Natural killer cell (primary cell): ENCODE data around the gene CDH23. TPM values are rescaled to one million over a fixed set of nuclear protein-coding genes. Genes with fewer than 3 reads are reported as not detected.

Experiments
- ATAC-seq, 3 donors: fragments of 150-1000 bp in 2 of 3; fragments of 200-7000 bp in 1 of 3; cut with Tn5 transposase; 1 replicate in 1 of 3; 2 replicates in 2 of 3; pipeline ENCODE4 v1.10.0; 2021; ENCODE audit warnings: mild to moderate bottlenecking in 2 of 3, moderate library complexity in 2 of 3
- DNase-seq, 2 donors: peaks; one replicate each; pipeline versions ENCODE4 v3.0.0 to v3.0.0-alpha.2; 2013 to 2021; ENCODE audit warnings: mixed read lengths in 1 of 2
- H3K27ac ChIP-seq: one replicate; pipeline ENCODE4 v1.5.1; 2013; ENCODE audit warnings: mild to moderate bottlenecking, low read length
- H3K27me3 ChIP-seq: one replicate; pipeline ENCODE4 v1.6.1; 2013; ENCODE audit warnings: low read length; ENCODE audit not compliant: control insufficient read depth, insufficient read depth
- H3K36me3 ChIP-seq: one replicate; pipeline ENCODE4 v1.6.1; 2013; ENCODE audit warnings: low read length; ENCODE audit not compliant: control insufficient read depth, insufficient read depth
- H3K4me1 ChIP-seq: one replicate; pipeline ENCODE4 v1.6.1; 2013; ENCODE audit warnings: low read length; ENCODE audit not compliant: control insufficient read depth, insufficient read depth
- H3K4me3 ChIP-seq: one replicate; pipeline ENCODE4 v1.5.1; 2013; ENCODE audit warnings: low read length
- H3K9me3 ChIP-seq: one replicate; pipeline ENCODE4 v1.6.1; 2013; ENCODE audit warnings: low read length; ENCODE audit not compliant: control insufficient read depth, insufficient read depth
- H3K27ac Mint-ChIP-seq, 2 donors: one replicate each; pipeline ENCODE4 v1.8.0; 2022; ENCODE audit warnings: mild to moderate bottlenecking in 2 of 2, mixed read lengths in 2 of 2, moderate library complexity in 1 of 2
- H3K27me3 Mint-ChIP-seq, 2 donors: one replicate each; pipeline ENCODE4 v1.8.0; 2022; ENCODE audit warnings: low read depth in 2 of 2, mixed read lengths in 2 of 2
- H3K36me3 Mint-ChIP-seq: one replicate; pipeline ENCODE4 v1.8.0; 2022; ENCODE audit warnings: mixed read lengths
- H3K4me1 Mint-ChIP-seq, 2 donors: one replicate each; pipeline ENCODE4 v1.8.0; 2022; ENCODE audit warnings: mixed read lengths in 2 of 2
- H3K4me3 Mint-ChIP-seq: one replicate; pipeline ENCODE4 v1.8.0; 2022; ENCODE audit warnings: mild to moderate bottlenecking, moderate library complexity, mixed read lengths
- H3K9me3 Mint-ChIP-seq, 2 donors: one replicate each; pipeline ENCODE4 v1.8.0; 2022; ENCODE audit warnings: mixed read lengths in 2 of 2
- WGBS: methylation state at CpG from one replicate; pipeline ENCODE4 v1.1.7; 2013; ENCODE audit warnings: missing lambda C conversion rate; ENCODE audit not compliant: insufficient coverage; 5-methylcytosine and 5-hydroxymethylcytosine counted together
- intact Hi-C: fragments of 100-400 bp; cut with micrococcal nuclease; formaldehyde crosslinking; loops from one replicate; pipeline ENCODE4 v1.14.2; 2022
- total RNA-seq, 4 donors: library from RNA; stranded (reverse); fragments of 120-200 nt in 1 of 4; gene quantifications; one replicate each; pipeline versions ENCODE4 v1.2.3 to v1.2.4, GENCODE V29; 2013 to 2022
- TF ChIP-seq, protein P1 (sequence below): fragments of 200-600 bp; IDR thresholded peaks from one replicate; pipeline ENCODE4 v1.8.0; 2022; ENCODE audit warnings: antibody characterized with exemption

CDH23 gene
- total RNA-seq, 3 donors from 2014 or later (not counting 1 experiment from before 2014, with no cell fraction given), result 1.2 to 6.0 (median 4.3) TPM

DNA sequence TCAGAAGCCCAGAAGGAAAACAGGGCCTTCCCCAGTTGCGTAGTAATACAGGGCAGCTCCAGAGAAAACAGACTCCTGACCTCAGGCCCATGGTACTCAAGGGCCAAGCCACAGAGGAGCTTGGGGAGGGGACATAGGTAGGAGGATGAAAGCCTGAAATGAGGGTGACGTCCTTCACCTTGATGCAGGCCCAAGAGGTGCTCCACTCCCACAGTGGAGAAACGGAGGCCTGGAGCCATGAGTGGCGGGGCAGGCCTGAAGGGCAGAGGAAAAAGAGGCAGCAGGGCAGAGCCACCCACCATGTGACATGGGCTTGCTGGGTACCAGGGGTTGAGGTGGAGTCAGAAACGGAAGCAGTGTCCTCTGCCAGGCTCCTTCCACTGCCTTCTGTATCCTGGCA is 239.9 kb downstream of the CDH23 start:
- Histone ChIP-seq H3K27ac (no peak overlapping the region), H3K27me3 (no peaks in the 10 kb centered on the region), H3K4me3 (no peak overlapping the region), H3K4me1 (peaks cover 19% of the 10 kb centered on the region), H3K36me3 (no peaks in the 10 kb centered on the region), H3K9me3 (no peaks in the 10 kb centered on the region)
- Mint-ChIP-seq H3K4me1 (peaks cover 5 to 9% of the 10 kb centered on the region in 2 donors), H3K36me3 (no peaks in the 10 kb centered on the region), H3K9me3 (no peaks in the 10 kb centered on the region), H3K27ac (no peak overlapping the region), H3K27me3 (no peaks in the 10 kb centered on the region), H3K4me3 (no peak overlapping the region)
- intact Hi-C loops, result no loop called here
- TF ChIP-seq, protein P1, sequence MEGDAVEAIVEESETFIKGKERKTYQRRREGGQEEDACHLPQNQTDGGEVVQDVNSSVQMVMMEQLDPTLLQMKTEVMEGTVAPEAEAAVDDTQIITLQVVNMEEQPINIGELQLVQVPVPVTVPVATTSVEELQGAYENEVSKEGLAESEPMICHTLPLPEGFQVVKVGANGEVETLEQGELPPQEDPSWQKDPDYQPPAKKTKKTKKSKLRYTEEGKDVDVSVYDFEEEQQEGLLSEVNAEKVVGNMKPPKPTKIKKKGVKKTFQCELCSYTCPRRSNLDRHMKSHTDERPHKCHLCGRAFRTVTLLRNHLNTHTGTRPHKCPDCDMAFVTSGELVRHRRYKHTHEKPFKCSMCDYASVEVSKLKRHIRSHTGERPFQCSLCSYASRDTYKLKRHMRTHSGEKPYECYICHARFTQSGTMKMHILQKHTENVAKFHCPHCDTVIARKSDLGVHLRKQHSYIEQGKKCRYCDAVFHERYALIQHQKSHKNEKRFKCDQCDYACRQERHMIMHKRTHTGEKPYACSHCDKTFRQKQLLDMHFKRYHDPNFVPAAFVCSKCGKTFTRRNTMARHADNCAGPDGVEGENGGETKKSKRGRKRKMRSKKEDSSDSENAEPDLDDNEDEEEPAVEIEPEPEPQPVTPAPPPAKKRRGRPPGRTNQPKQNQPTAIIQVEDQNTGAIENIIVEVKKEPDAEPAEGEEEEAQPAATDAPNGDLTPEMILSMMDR, result no peak
- ATAC-seq (no peak), DNase-seq (no peak)
- 98% methylated on average over 5 of the region's 5 CpGs for WGBS

DNA sequence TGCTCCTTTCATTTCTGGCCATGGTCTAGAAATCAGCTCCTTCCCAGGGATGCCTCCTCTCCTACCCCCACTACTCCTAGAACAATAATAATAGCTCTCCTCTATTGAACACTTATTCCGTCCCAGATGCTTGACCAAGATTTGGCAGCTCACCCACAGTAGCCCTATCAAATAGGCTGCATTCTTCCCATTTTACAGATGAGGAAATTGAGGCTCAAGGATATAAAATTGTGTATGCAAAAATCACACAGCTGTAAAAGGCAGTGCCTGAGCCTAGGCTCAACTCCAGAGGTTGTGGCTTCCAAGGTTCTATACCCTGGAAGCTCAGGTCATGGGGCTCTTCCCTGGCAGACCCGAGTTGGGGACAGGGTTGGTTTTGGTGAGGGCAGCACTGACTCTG is 240.6 kb downstream of the CDH23 start:
- no peak for DNase-seq
- TF ChIP-seq, protein P1, result no peak
- H3K4me1 ChIP-seq, result peaks cover 19% of the 10 kb centered on the region

DNA sequence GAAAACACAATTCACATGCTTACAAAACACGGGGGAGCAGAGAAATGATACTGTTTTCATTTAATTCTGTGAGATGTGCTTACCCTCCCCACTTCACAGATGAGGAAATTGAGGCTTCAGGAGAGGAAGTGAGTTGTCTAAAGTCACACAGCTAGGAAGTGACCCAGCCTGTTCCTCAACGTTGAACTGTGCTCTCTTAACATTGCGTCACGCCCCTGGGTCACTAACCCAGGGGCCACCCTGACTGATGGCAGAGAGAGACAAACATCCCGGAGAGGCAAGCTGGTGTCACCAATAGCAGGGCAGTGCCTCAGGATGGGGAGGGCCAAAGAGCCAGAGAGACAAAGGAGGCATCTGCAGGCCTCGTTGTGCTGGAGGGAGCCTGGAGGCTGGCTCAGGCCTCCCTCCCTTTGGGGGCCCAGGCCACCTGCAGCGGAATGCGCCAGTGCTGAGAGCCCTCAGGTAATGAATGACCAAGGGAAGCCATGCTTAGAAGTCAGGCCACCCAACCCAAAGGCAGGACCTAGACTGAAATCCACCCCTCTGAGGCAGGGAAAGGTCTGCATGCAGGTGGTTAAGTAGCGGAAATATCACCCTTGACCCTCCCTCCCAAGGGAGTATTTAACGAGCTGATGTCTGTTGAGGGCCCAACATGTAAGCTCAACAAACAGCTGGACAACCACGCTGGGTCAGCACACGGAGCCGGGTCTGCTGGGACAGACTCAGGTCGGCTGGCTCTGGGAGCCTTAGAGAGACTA is 241.5 kb downstream of the CDH23 start:
- Histone ChIP-seq H3K27ac (no peak overlapping the region), H3K4me1 (peaks cover 19% of the 10 kb centered on the region), H3K36me3 (no peaks in the 10 kb centered on the region), H3K27me3 (no peaks in the 10 kb centered on the region), H3K9me3 (no peaks in the 10 kb centered on the region), H3K4me3 (no peak overlapping the region)
- ATAC-seq, result peak; percentile 49 to 77 (median 55)
- DNase-seq, result peak in 1 of 2 donors; percentile 21
- Mint-ChIP-seq H3K36me3 (no peaks in the 10 kb centered on the region), H3K4me1 (peaks cover 5 to 9% of the 10 kb centered on the region in 2 donors), H3K27me3 (no peaks in the 10 kb centered on the region), H3K27ac (peak overlapping the region in 1 of 2 donors; percentile 62), H3K9me3 (no peaks in the 10 kb centered on the region), H3K4me3 (no peak overlapping the region)
- intact Hi-C loops, result no loop called here
- 66% methylated on average over 12 of the region's 14 CpGs for WGBS
- TF ChIP-seq, protein P1, result no peak

More for the DNA sequence above, 240.6 kb downstream of the CDH23 start:
- Mint-ChIP-seq H3K27me3 (no peaks in the 10 kb centered on the region), H3K4me3 (no peak overlapping the region), H3K27ac (peak overlapping the region in 1 of 2 donors; percentile 62), H3K36me3 (no peaks in the 10 kb centered on the region), H3K9me3 (no peaks in the 10 kb centered on the region), H3K4me1 (peaks cover 5 to 9% of the 10 kb centered on the region in 2 donors)
- H3K36me3 ChIP-seq, result no peaks in the 10 kb centered on the region
- no peak for ATAC-seq
- 84% methylated on average over 2 of the region's 2 CpGs for WGBS
- intact Hi-C loops, result no loop called here
- no peaks in the 10 kb centered on the region for H3K9me3 ChIP-seq
- H3K27me3 ChIP-seq, result no peaks in the 10 kb centered on the region
- no peak overlapping the region for H3K4me3 ChIP-seq
- no peak overlapping the region for H3K27ac ChIP-seq
